NCI-H146 treated with DMSO at 0.1 percent for 48 hours (cell line): ENCODE results near the gene ACACB.
"Not testable (repeated sequence)": the region's sequence is repeated elsewhere in the genome, so short reads cannot be mapped to it uniquely, and the experiment has no call there.

Experiments used
- DNase-seq: peaks from one replicate; lab custom pipeline; 2025; ENCODE audit not compliant: unreplicated experiment; lab: John Stamatoyannopoulos, UW

Gene ACACB

DNA sequence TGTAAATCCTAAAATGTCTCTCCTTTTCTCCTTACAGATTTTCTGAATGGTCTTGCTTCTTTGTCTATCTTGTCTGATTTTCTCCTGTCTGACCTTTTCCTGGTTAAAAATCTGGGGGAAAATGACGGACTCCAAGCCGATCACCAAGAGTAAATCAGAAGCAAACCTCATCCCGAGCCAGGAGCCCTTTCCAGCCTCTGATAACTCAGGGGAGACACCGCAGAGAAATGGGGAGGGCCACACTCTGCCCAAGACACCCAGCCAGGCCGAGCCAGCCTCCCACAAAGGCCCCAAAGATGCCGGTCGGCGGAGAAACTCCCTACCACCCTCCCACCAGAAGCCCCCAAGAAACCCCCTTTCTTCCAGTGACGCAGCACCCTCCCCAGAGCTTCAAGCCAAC lies 23.0 kb downstream of the ACACB start:
- DNase-seq: no peak

DNA sequence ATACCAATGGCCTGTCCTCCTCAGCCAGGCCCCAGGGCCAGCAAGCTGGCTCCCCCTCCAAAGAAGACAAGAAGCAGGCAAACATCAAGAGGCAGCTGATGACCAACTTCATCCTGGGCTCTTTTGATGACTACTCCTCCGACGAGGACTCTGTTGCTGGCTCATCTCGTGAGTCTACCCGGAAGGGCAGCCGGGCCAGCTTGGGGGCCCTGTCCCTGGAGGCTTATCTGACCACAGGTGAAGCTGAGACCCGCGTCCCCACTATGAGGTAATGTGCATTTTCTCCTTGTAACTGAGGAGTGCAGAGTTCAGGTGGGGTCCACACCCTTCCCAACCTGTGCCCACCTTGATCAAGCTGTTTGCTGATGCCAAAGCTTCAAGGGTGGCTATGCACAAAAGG lies 23.4 kb downstream of the ACACB start:
- no peak for DNase-seq

- no peak for DNase-seq
These were observed 24.2 kb downstream of the ACACB start for GRCh38 chr12:109140560-109140959.

DNA sequence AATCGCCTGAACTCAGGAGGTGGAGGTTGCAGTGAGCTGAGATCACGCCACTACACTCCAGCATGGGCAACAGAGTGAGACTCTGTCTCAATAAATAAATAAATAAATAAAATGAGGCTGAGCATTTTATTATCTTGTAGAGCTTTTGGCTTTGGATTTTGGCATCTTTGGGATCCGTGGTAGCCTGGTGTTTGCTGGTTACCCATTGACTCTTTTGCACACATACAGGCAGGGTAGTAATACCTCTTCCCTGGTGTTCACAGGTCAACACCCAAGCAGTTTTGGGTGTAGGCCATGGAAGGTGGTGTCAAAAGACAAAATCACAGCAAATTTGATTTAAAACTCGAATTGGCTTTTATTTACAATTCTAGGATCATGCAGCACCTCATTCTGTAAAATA lies 27.8 kb downstream of the ACACB start:
- no peak for DNase-seq

GRCh38 chr12:109147126-109147525 lies 30.7 kb downstream of the ACACB start:
- DNase-seq: not testable (repeated sequence)

- DNase-seq: no peak
These were observed 31.6 kb downstream of the ACACB start for GRCh38 chr12:109147954-109148353.

- no peak for DNase-seq
These were observed 33.8 kb downstream of the ACACB start for GRCh38 chr12:109150124-109150640.

GRCh38 chr12:109151457-109151856 lies 35.1 kb downstream of the ACACB start:
- DNase-seq: no peak

DNA sequence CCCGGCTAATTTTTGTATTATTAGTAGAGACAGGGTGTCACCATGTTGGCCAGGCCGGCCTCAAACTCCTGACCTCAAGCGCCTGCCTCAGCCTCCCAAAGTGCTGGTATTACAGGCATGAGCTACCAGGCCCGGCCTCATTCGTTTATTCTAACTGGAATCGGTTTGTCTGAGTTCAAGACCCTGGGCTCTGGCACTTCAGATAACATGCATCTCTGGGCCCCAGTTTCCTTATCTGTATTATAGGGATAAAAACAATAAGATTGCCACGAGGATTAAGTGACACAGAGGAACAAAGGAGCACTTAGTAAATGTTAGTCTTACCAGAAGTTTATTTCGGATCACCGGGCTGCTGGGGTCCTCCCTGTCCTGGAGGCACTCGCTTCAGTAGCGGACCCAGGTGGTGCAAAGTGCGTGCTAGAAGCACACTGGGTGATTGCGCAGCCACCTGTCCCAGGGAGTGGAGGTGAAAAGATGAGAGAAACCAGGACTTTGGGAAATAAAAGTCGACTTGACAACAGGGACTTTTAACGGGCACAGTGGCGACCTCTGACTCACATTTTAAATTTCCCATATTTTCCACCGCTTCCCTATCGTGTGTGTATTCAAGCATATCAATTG lies 37.5 kb downstream of the ACACB start:
- no peak for DNase-seq

GRCh38 chr12:109154451-109155438 lies 38.4 kb downstream of the ACACB start:
- peak; percentile 89 for DNase-seq

DNA sequence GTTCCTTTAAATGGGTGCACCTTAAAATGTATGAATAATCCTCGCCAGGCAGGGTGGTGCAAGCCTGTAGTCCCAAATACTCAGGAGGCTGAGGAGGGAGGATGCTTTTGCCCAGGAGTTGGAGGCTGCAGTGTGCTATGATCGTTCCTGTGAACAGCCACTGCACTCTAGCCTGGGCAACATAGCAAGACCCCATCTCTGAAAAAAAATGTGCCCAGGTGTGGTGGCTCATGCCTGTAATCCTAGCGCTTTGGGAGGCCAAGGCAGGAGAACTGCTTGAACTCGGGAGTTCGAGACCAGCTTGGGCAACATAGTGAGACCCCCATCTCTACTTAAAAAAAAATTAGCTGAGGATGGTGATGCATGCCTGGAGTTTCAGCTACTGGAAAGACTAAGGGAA lies 39.6 kb downstream of the ACACB start:
- no peak for DNase-seq

DNA sequence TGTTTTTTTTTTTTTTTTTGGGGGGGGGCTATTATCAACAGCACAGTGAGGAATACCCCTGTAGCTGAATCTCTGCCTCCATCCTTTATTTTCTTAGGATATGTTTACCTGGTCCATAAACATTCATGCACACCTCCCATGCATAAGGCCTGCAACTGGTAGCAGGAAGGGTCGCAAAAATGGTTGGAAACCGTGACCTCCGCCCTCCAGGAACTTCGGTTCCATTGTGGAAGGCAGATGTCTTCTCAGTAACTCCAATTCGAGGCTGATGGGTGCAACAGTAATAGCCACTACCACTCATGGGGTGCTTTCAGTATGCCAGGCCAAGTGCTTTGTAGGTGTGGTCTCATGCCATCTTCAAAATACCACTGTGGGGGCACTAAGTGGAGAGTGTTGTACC lies 40.2 kb downstream of the ACACB start:
- DNase-seq: no peak

- no peak for DNase-seq
These were observed 41.6 kb downstream of the ACACB start for GRCh38 chr12:109157986-109158385.

GRCh38 chr12:109160433-109160832 lies 44.0 kb downstream of the ACACB start:
- DNase-seq: no peak

DNA sequence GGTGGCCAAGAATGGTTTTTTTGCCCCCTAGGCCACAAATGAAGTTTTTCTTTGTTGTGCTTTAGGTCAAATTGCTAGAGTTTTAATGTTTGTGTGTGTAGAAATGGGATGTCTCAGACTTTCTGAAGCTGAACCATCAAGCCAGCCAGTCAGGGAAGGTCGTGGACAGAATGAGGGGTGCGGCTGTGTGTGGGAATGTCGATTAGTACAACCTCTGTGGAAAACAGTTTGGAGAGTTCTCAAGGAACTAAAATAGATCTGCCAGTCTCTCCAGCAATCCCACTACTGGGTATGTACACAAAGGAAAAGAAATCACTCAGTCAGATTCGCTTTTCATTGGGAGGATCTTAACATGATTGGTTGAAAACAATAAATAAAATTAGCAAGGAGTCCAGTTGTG lies 44.5 kb downstream of the ACACB start:
- no peak for DNase-seq

GRCh38 chr12:109162551-109162950 lies 46.2 kb downstream of the ACACB start:
- DNase-seq: no peak

- no peak for DNase-seq
These were observed 46.8 kb downstream of the ACACB start for GRCh38 chr12:109163167-109163566.

GRCh38 chr12:109165599-109165998 lies 49.2 kb downstream of the ACACB start:
- no peak for DNase-seq

GRCh38 chr12:109166371-109166770 lies 50.0 kb downstream of the ACACB start:
- no peak for DNase-seq

- DNase-seq: no peak
These were observed 51.4 kb downstream of the ACACB start for GRCh38 chr12:109167781-109168180.

DNA sequence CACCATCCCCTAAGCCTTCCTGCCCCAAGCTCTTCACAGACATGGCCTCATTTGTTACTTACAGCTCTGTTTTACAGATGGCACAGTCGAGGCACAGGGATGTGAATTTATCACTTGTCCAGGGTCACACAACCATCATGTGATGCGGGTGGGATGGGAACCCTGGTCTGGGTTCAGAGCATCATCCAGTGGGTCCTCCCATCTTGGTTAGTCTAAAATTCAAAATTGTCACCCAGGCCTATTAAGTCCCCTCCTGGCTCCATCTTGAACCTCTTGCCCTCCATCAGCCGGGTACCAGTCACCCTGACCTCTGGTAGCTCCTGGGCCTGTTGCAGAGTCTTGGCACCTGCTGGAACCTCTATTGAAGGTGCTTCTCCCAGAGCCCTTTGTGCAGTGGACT lies 52.9 kb downstream of the ACACB start:
- DNase-seq: no peak

GRCh38 chr12:109169686-109170085 lies 53.3 kb downstream of the ACACB start:
- DNase-seq: no peak
